HL-60 (cell line): ENCODE measurements around the gene TBC1D22B.

Source experiments
- DNase-seq, 2 experiments: peaks; one replicate each; pipeline ENCODE4 v3.0.0-alpha.2; 2010 to 2020; ENCODE audit warnings: low read depth in 1 of 2, low spot score in 1 of 2
- H3K27ac ChIP-seq: fragments of 250-450 bp; sonication (Bioruptor Pico); replicated peaks from 2 replicates; pipeline ENCODE4 v1.5.1; 2020; ENCODE audit warnings: mild to moderate bottlenecking, moderate library complexity
- H3K27me3 ChIP-seq: fragments of 250-450 bp; sonication (Bioruptor Pico); 2 replicates; pipeline ENCODE4 v1.5.1; 2021; ENCODE audit warnings: mild to moderate bottlenecking, moderate library complexity; ENCODE audit not compliant: insufficient read depth, poor library complexity, severe bottlenecking
- H3K4me3 ChIP-seq: replicated peaks from 2 replicates; pipeline ENCODE4 v1.5.1; 2011; ENCODE audit warnings: mild to moderate bottlenecking, control low read depth, low read length; ENCODE audit not compliant: insufficient read depth
- GABPA ChIP-seq: IDR thresholded peaks from 2 replicates; pipeline ENCODE4 v1.6.1; 2012; ENCODE audit warnings: low read depth
- POLR2AphosphoS5 ChIP-seq: IDR thresholded peaks from 2 replicates; pipeline ENCODE4 v1.6.1; 2012; ENCODE audit warnings: low read depth
- SPI1 ChIP-seq: IDR thresholded peaks from 2 replicates; pipeline ENCODE4 v1.6.1; 2012; ENCODE audit warnings: low read depth, mild to moderate bottlenecking, borderline replicate concordance
- TF ChIP-seq, protein P1 (sequence below): IDR thresholded peaks from one replicate; pipeline ENCODE4 v1.5.1; 2011; ENCODE audit warnings: low read length, control low read depth, inconsistent platforms; ENCODE audit not compliant: insufficient read depth
- TF ChIP-seq, protein P2 (sequence below): IDR thresholded peaks from 2 replicates; pipeline ENCODE4 v1.6.1; 2012; ENCODE audit warnings: low read depth; ENCODE audit not compliant: insufficient replicate concordance

The TBC1D22B gene

DNA sequence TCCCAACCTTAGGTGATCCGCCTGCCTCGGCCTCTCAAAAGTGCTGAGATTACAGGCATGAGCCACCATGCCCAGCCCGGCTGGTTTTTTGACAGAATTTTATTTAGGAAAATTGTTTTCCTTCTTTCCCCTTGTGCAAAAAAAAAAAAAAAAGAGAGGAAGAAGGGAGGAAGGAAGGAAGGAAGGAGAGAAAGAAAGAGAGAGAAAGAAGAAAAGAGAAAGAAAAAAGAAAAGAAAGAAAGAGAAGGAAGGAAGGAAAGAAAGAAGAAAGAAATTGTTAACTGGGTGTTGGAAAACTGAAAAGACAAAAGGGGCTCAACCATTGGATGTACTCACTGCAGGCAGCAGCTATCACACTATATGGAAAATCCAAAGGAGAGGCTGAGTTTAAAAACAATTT lies 94.8 kb downstream of the TBC1D22B start:
- TF ChIP-seq, protein P1, sequence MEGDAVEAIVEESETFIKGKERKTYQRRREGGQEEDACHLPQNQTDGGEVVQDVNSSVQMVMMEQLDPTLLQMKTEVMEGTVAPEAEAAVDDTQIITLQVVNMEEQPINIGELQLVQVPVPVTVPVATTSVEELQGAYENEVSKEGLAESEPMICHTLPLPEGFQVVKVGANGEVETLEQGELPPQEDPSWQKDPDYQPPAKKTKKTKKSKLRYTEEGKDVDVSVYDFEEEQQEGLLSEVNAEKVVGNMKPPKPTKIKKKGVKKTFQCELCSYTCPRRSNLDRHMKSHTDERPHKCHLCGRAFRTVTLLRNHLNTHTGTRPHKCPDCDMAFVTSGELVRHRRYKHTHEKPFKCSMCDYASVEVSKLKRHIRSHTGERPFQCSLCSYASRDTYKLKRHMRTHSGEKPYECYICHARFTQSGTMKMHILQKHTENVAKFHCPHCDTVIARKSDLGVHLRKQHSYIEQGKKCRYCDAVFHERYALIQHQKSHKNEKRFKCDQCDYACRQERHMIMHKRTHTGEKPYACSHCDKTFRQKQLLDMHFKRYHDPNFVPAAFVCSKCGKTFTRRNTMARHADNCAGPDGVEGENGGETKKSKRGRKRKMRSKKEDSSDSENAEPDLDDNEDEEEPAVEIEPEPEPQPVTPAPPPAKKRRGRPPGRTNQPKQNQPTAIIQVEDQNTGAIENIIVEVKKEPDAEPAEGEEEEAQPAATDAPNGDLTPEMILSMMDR: no peak
- TF ChIP-seq, protein P2, sequence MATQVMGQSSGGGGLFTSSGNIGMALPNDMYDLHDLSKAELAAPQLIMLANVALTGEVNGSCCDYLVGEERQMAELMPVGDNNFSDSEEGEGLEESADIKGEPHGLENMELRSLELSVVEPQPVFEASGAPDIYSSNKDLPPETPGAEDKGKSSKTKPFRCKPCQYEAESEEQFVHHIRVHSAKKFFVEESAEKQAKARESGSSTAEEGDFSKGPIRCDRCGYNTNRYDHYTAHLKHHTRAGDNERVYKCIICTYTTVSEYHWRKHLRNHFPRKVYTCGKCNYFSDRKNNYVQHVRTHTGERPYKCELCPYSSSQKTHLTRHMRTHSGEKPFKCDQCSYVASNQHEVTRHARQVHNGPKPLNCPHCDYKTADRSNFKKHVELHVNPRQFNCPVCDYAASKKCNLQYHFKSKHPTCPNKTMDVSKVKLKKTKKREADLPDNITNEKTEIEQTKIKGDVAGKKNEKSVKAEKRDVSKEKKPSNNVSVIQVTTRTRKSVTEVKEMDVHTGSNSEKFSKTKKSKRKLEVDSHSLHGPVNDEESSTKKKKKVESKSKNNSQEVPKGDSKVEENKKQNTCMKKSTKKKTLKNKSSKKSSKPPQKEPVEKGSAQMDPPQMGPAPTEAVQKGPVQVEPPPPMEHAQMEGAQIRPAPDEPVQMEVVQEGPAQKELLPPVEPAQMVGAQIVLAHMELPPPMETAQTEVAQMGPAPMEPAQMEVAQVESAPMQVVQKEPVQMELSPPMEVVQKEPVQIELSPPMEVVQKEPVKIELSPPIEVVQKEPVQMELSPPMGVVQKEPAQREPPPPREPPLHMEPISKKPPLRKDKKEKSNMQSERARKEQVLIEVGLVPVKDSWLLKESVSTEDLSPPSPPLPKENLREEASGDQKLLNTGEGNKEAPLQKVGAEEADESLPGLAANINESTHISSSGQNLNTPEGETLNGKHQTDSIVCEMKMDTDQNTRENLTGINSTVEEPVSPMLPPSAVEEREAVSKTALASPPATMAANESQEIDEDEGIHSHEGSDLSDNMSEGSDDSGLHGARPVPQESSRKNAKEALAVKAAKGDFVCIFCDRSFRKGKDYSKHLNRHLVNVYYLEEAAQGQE: no peak
- TF ChIP-seq POLR2AphosphoS5 (no peak), SPI1 (no peak), GABPA (no peak)
- no peaks in the 10 kb centered on the region for H3K27me3 ChIP-seq
- H3K27ac ChIP-seq: no peak overlapping the region
- no peak for DNase-seq
- no peak overlapping the region for H3K4me3 ChIP-seq

DNA sequence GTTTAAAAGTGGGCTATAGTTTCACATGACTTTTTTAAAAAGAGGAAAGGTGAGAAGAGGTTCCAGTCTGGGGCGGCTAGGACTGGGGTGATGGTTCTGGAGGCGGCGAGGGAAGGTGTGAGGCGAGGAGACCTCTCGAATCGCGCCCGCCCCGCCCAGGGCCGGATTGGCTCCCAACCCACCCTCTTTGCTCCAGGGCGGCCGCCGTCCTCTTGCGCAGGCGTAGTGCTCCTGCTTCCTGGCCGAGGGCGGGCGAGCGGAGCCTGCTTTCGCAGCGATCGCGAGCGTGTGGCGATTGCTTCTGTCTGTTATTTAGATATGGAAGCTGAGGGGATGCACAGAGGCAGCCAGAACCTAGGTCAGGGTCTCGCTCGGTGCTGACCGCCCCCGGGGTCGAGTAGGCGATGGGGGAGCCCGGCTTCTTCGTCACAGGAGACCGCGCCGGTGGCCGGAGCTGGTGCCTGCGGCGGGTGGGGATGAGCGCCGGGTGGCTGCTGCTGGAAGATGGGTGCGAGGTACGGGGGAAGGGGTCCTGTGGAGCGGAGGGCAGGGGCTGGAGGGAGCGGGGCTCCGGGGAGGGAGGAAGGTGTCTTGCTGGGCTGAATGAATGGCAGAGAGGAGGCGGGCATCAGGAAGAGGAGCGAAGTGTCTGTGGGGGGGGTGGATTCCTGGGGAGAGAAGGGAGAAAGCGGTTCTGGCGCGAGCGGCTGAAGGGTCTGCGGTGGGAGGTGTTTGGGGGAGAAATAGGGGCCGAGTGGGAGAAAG lies 96.4 kb downstream of the TBC1D22B start, which contains the start of gene RNF8:
TSS of gene RNF8 (plus strand) at position 223 of the 765 bp plus-strand sequence. CDS start at position 405, 182 bp downstream.
- TF ChIP-seq, protein P2: peak; percentile 35
- no peak for TF ChIP-seq GABPA
- TF ChIP-seq POLR2AphosphoS5: peak; percentile 78; the same call in 1 of the 2 replicates
- TF ChIP-seq, protein P1: no peak
- Histone ChIP-seq H3K27ac (peak within 1 kb of the TSS; percentile 65), H3K4me3 (peak within 1 kb of the TSS; percentile 98), H3K27me3 (no peaks in the 10 kb centered on the region)
- peak; percentile 79 to 91 for DNase-seq

DNA sequence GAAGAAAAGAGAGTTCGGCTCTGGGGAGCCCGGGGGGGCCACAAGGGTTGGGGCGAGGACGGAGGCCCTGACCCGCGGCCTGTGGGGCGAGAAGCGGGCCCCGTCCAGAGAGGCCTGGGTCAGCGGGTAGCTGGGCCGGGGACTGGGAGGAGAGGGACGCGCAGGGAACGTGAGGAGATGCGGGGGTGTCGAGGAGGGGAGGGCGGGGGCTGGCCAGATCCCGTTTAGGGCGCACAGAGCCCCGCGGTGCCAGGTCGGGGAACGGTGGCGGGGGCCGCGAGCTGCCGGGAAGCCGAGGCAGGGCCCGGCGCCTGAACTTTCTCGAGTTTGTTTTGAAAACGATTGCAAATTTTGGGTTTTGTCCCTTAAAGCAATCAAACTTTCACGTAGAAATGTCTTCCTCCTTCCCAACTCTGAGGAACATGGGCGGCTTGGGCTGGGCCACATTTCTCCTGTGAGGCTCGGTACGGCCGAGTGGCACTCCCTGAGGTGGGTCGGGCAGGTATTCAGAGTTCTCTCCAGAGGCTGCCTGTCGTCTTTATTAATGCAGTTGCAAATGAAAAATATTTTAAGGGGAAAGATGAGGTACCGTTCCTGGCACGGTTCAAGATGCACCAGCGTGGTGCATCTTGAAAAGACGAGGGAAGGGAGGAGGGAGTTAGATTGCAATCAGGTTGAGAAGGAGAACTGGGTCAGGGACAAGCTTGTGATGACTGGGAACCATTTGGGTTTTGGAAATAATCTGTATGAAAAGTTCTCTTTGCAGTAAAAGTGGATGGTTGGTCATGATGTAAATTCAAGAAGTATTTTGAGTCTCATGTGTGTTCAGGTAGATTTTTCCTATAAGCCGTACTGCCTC lies 97.2 kb downstream of the TBC1D22B start:
- TF ChIP-seq, protein P2: no peak
- TF ChIP-seq, protein P1: no peak
- TF ChIP-seq GABPA: no peak
- no peak; the same call in 1 of the 2 replicates for TF ChIP-seq POLR2AphosphoS5
- no peak for TF ChIP-seq SPI1
- Histone ChIP-seq H3K27ac (peak overlapping the region; percentile 65), H3K4me3 (peak overlapping the region; percentile 98), H3K27me3 (no peaks in the 10 kb centered on the region)
- peak in 1 of 2 experiments; percentile 17 for DNase-seq
